HEK293T (cell line): ENCODE results near the gene PARVB.

Experiments used
- ARNT ChIP-seq: fragments of 450-650 bp; IDR thresholded peaks from 2 replicates; pipeline ENCODE4 v1.6.1; 2017; ENCODE audit warnings: mild to moderate bottlenecking
- BHLHE40 ChIP-seq: fragments of 450-650 bp; IDR thresholded peaks from 2 replicates; pipeline ENCODE4 v1.6.1; 2016; ENCODE audit warnings: mild to moderate bottlenecking, moderate library complexity, borderline replicate concordance
- ELF4 ChIP-seq: fragments of 450-650 bp; IDR thresholded peaks from 2 replicates; pipeline ENCODE4 v1.6.1; 2017; ENCODE audit warnings: antibody characterized with exemption
- FOXA1 ChIP-seq: fragments of 450-650 bp; IDR thresholded peaks from 2 replicates; pipeline ENCODE4 v1.6.1; 2016; ENCODE audit warnings: mild to moderate bottlenecking
- FOXK2 ChIP-seq: fragments of 450-650 bp; IDR thresholded peaks from 2 replicates; pipeline ENCODE4 v1.6.1; 2016; ENCODE audit warnings: mild to moderate bottlenecking
- FOXM1 ChIP-seq: fragments of 450-650 bp; IDR thresholded peaks from 2 replicates; pipeline ENCODE4 v1.6.1; 2017; ENCODE audit warnings: mild to moderate bottlenecking, borderline replicate concordance
- HDGF ChIP-seq: fragments of 450-650 bp; IDR thresholded peaks from 2 replicates; pipeline ENCODE4 v1.6.1; 2017; ENCODE audit warnings: antibody characterized with exemption, borderline replicate concordance
- L3MBTL2 ChIP-seq: fragments of 450-650 bp; conservative IDR thresholded peaks from 2 replicates; pipeline ENCODE4 v1.6.1; 2016; ENCODE audit warnings: mild to moderate bottlenecking
- NFRKB ChIP-seq: fragments of 450-650 bp; IDR thresholded peaks from 2 replicates; pipeline ENCODE4 v1.6.1; 2016; ENCODE audit warnings: mild to moderate bottlenecking, moderate library complexity
- SP1 ChIP-seq: fragments of 450-650 bp; IDR thresholded peaks from 2 replicates; pipeline ENCODE4 v1.6.1; 2017
- SUZ12 ChIP-seq: fragments of 450-650 bp; IDR thresholded peaks from 2 replicates; pipeline ENCODE4 v1.6.1; 2016; ENCODE audit warnings: mild to moderate bottlenecking
- TARDBP ChIP-seq: fragments of 450-650 bp; IDR thresholded peaks from 2 replicates; pipeline ENCODE4 v1.6.1; 2016
- TF ChIP-seq, protein P1 (sequence below): fragments of 450-650 bp; IDR thresholded peaks from 2 replicates; pipeline ENCODE4 v1.6.1; 2016

DNA sequence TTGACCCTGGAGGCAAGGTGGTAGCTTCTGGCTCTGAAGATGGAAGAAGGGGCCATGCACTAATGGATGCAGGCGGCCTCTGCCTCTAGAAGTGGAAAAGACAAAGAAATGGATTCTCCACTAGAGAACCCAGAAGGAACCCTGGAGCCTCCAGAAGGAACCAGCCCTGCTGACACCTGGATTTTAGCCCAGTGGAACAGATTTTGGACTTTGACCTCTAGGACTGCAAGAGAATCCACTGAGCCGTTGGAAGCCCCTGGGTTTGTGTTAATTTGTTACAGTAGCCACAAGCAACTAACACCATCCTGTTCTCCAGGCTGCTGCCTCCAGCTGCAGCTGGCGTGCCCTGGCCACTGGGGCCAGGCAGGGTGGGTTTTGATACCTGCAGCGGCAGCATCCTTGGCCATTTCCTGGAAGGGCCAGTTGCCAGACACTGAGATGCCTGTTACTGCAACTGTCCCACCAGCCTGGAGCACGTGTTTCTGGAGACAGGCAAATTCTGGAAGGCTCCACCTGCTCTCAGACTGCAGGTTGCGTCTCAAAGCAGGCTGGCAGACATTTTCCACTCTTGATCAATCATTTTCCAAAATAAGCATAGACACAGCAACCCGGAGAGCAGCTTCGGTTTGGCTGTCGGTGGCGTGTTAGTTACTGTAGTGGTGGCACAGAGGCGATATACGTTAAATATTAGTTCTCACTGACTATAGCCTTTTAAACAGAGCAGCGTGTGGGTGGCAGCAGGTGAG, 79.8 kb downstream of the PARVB start:
- TF ChIP-seq FOXM1 = no peak
- TF ChIP-seq FOXK2 = no peak
- no peak for TF ChIP-seq BHLHE40
- TF ChIP-seq FOXA1 = no peak
- no peak for TF ChIP-seq SUZ12
- no peak for TF ChIP-seq TARDBP
- no peak for TF ChIP-seq HDGF
- TF ChIP-seq SP1 = no peak
- TF ChIP-seq L3MBTL2 = no peak
- no peak for TF ChIP-seq NFRKB
- TF ChIP-seq ELF4 = no peak
- TF ChIP-seq, protein P1, sequence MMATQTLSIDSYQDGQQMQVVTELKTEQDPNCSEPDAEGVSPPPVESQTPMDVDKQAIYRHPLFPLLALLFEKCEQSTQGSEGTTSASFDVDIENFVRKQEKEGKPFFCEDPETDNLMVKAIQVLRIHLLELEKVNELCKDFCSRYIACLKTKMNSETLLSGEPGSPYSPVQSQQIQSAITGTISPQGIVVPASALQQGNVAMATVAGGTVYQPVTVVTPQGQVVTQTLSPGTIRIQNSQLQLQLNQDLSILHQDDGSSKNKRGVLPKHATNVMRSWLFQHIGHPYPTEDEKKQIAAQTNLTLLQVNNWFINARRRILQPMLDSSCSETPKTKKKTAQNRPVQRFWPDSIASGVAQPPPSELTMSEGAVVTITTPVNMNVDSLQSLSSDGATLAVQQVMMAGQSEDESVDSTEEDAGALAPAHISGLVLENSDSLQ = no peak
- no peak for TF ChIP-seq ARNT
